ENCODE data around the gene CRISP1.

GRCh38 chr6:49852975-49853374, 13.4 kb downstream of the CRISP1 start:
- TF ChIP-seq CTCF (optimal IDR thresholded peaks at IDR 0.05 in 1 of 3, IDR thresholded peaks at IDR 0.05 in 1 of 3, conservative IDR thresholded peaks at IDR 0.05 in 1 of 3; ENCODE audit: extremely low read depth in 1 of 3, insufficient read depth in 2 of 3, low read length in 3 of 3) (no peak), EZH2 (IDR thresholded peaks at IDR 0.05; ENCODE audit: low read length) (no peak)
